ENCODE data around the gene AGL.

Gene AGL

DNA sequence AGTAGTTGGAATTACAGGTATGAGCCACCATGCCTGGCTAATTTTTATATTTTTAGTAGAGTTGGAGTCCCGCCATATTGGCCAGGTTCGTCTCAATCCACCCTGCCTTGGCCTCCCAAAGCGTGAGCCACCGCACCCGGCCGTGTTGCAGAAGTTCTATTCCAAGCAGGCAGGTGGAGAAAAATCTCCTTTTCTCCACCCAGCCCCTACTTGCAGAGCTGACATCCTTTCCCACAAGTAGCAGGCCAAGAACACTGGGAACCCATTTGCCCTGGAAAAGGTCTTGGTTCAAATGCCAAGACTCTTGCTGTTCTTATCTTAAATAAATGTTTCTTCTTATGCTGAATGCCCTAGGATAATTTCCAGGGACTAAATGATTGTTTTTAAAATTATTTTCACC lies 17.5 kb downstream of the AGL start:
- TF ChIP-seq CTCF (IDR thresholded peaks at IDR 0.05; ENCODE audit: low read length, missing control alignments) = no peak
- no peak for DNase-seq (ENCODE audit: low read depth)
- no peak overlapping the region for H3K4me3 ChIP-seq (replicated peaks; ENCODE audit: low read depth, low read length)

DNA sequence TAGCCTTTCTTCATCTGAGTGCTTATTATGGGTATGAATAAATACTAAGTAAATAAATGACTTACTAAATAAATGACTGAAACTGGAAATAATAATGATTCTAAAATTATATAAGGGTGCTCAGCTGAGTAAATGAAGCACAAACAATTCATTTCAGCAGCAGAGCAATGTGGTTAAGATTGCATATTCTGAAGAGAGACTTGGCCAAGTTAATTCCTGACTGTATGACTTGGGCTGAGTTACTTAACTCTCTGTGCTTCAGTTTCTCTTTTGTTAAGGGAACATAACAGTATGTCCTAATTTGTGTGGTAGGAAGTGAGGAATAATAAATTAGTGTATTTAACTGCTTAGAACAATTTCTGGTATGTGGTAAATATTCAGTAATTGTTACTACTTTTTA lies 19.1 kb downstream of the AGL start:
- peak; percentile 56 for DNase-seq (ENCODE audit: low read depth)
- no peak overlapping the region for H3K4me3 ChIP-seq (replicated peaks; ENCODE audit: low read depth, low read length)
- TF ChIP-seq CTCF (IDR thresholded peaks at IDR 0.05; ENCODE audit: low read length, missing control alignments) = no peak

DNA sequence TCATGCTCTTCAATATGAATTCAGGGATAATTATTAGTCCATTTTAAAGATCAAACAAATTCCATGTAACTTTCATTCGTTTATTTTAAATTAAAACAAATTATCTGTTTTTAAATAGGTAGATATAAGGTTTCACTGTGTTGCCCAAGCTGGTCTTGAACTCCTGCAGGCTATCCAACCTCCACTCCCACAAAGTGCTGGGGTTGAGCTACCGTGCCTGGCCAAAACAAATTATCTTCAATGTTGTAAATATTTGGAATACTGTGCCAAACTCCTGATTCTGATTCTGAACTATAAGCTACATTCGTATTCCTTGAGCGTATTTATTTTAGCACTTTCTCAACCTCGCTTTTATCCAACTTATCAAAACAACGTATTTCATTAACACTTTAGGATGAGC lies 19.6 kb downstream of the AGL start:
- no peak for DNase-seq (ENCODE audit: low read depth)
- no peak for TF ChIP-seq CTCF (IDR thresholded peaks at IDR 0.05; ENCODE audit: low read length, missing control alignments)
- no peak overlapping the region for H3K4me3 ChIP-seq (replicated peaks; ENCODE audit: low read depth, low read length)

DNA sequence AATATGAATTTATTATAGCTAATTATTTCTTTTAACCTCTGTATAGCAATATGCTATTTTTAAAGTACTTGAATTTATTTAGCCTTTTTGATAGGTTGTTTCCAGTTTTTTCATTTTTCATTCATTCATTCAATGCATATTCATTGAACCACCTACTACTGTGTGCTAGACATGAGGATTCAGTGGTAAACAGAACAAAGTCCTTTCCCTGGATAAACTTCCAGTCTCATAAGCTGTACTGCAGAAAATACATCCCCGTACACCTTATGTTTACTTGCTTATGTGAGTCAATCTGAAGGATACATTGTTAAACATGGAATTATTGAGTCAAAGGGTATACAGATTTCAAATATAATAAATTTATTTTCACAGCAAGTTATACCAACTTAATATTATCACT lies 21.9 kb downstream of the AGL start:
- no peak for DNase-seq (ENCODE audit: low read depth)
- no peak overlapping the region for H3K4me3 ChIP-seq (replicated peaks; ENCODE audit: low read depth, low read length)
- no peak for TF ChIP-seq CTCF (IDR thresholded peaks at IDR 0.05; ENCODE audit: low read length, missing control alignments)

DNA sequence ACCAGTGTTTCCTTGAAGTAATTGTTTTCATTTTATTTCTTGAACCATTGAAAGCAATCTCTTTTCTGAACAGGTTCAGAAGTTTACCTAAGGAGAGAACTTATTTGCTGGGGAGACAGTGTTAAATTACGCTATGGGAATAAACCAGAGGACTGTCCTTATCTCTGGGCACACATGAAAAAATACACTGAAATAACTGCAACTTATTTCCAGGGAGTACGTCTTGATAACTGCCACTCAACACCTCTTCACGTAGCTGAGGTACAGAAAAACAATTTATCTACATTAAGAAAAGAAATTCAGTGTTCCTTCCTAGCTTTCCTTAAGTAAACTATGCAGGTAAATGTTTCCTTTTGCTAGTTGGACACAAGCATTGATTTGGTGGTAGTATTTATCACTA lies 27.4 kb downstream of the AGL start:
- TF ChIP-seq CTCF (IDR thresholded peaks at IDR 0.05; ENCODE audit: low read length, missing control alignments) = no peak
- DNase-seq (ENCODE audit: low read depth) = no peak
- no peak overlapping the region for H3K4me3 ChIP-seq (replicated peaks; ENCODE audit: low read depth, low read length)

DNA sequence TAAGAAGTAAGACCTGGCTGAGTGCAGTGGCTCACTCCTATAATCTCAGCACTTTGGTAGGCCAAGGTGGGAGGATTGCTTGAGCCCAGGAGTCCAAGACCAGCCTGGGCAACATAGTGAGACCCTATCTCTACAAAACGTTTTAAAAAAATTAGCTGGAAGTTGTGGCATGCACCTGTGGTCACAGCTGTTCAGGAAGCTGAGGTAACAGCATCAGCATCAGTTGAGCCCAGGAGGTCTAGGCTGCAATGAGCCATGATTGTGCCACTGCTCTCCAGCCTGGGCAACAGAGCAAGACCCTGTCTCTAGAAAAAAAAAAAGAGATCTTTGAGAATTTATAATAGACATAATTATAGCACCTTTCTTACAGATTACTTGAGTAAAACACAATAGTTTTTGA lies 36.0 kb downstream of the AGL start:
- no peak for TF ChIP-seq CTCF (IDR thresholded peaks at IDR 0.05; ENCODE audit: low read length, missing control alignments)
- DNase-seq (ENCODE audit: low read depth) = no peak
- no peak overlapping the region for H3K4me3 ChIP-seq (replicated peaks; ENCODE audit: low read depth, low read length)

DNA sequence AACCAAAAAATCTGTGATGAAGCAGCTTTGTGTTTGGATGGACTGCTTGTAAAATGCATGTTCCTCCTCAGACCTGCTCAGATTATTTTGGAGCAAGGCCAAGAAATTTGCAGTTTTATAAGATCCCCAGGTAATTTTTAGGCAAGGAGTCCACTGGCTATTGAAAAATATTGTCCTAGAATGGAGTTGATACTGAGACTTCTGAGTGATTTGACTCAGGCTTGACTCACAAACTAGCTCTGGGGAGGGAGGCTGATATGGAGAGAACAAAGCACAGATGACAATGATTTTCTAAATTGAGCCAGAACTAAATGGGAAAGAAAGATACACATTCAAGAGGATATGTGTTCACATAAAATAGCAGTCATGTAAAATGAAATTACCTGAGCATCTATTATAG lies 36.7 kb downstream of the AGL start:
- TF ChIP-seq CTCF (IDR thresholded peaks at IDR 0.05; ENCODE audit: low read length, missing control alignments) = no peak
- no peak overlapping the region for H3K4me3 ChIP-seq (replicated peaks; ENCODE audit: low read depth, low read length)
- peak; percentile 7 for DNase-seq (ENCODE audit: low read depth)

All from fibroblast of pulmonary artery (primary cell).